GM19240 (cell line): ENCODE results near the gene SVIL.

Experiments used
- DNase-seq: peaks from one replicate; pipeline ENCODE4 v3.0.0; 2011; ENCODE audit warnings: low spot score; ENCODE audit not compliant: insufficient read length

The SVIL gene, protein sequence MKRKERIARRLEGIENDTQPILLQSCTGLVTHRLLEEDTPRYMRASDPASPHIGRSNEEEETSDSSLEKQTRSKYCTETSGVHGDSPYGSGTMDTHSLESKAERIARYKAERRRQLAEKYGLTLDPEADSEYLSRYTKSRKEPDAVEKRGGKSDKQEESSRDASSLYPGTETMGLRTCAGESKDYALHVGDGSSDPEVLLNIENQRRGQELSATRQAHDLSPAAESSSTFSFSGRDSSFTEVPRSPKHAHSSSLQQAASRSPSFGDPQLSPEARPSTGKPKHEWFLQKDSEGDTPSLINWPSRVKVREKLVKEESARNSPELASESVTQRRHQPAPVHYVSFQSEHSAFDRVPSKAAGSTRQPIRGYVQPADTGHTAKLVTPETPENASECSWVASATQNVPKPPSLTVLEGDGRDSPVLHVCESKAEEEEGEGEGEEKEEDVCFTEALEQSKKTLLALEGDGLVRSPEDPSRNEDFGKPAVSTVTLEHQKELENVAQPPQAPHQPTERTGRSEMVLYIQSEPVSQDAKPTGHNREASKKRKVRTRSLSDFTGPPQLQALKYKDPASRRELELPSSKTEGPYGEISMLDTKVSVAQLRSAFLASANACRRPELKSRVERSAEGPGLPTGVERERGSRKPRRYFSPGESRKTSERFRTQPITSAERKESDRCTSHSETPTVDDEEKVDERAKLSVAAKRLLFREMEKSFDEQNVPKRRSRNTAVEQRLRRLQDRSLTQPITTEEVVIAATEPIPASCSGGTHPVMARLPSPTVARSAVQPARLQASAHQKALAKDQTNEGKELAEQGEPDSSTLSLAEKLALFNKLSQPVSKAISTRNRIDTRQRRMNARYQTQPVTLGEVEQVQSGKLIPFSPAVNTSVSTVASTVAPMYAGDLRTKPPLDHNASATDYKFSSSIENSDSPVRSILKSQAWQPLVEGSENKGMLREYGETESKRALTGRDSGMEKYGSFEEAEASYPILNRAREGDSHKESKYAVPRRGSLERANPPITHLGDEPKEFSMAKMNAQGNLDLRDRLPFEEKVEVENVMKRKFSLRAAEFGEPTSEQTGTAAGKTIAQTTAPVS (N-terminal part only)

DNA sequence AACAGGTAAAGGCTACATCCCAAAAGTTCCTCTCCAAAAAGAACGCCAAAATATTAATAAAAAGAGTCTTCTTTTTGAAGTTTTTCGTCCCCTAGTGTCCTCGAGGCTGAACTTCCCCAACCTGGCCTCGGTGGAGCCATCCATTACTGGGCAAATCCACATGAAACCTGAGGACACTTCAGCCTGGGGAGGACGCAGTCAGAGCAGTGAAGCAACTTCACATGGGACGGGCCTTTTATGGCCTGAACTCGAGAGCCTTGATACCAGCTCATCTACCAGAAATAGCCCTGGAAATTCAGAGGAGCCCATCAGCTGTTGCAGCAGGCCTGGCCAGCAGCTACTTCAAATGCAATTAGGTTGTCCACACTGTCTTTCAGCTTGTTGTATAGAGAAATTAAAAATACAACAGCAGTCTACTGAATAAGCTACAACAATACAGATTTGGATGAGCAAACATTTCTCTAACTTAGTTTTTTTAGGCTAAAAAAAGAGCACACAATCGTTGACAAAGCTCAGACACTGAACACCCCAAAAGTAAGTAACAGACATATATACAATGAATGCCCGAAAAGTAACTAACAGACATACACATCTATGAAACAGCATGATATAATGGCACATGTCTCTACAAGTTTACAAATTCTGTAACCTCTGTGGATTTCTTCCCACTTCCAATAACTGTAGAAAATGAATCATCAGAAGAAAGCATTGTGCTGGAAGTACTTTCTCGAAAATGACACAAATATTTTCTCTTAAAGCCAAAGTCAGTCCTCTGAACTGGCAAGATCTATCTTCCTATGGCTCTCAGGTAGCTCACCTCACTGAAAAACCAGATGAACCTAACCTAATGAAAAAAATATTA lies at the start of gene SVIL:
TSS of gene SVIL (minus strand) at position 208 of the 862 bp plus-strand sequence. CDS start 79,913 bp downstream, outside the sequence.
- DNase-seq: no peak

DNA sequence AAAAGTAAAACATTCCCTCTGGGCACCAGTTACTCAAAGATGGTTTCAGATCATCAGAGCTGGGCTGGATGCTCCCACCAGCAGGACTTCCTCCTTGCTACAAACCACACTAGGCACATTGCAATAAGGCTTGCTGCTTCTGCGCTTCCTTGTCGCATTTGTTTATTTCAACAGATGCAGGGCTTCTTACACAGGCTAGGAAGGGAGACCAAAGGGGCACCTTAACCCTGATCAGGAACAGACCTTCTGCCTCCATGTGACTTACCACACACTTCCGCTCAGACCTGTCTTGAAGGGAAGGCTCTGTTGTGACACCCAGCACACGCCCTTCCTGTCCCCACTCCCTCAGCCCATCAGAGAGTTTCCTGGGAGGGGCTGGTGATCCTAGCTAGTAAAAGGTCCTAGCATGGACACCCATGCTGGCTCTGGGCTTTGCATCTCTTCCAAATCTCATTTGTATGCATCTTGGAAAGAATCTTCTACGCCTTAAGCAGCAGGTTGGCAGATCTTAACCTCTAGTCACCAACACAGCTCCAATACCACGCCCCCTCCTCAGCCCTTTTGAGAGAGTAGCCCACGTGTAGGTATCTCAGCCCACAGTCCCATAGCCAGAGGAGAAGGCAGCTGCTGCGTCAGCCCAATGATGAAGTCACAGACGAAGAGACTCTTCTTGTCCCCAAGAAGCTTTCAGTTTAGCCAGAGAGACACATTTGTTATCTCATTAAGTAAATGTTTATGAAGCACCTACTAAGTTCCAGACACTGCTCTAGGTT lies 47.1 kb upstream of the SVIL start:
- no peak for DNase-seq

DNA sequence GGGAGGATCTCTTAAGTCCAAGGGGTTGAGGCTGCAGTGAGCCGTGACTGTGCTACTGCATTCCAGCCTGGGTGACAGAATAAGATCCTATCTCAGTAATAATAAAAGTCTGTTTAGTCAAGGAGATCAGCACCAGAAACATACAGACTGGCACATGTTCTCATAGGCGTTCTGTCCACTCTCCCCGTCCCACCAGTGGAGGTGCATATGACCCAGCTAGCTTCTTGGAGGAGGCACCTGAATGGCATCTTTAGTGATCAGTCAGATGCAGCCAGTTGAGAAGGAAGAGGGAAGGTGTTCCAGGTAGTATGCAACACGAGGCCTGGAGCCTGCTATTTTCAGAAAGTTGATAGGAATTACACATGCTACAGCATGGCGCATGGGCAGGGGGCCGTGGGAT lies 45.3 kb upstream of the SVIL start:
- no peak for DNase-seq

DNA sequence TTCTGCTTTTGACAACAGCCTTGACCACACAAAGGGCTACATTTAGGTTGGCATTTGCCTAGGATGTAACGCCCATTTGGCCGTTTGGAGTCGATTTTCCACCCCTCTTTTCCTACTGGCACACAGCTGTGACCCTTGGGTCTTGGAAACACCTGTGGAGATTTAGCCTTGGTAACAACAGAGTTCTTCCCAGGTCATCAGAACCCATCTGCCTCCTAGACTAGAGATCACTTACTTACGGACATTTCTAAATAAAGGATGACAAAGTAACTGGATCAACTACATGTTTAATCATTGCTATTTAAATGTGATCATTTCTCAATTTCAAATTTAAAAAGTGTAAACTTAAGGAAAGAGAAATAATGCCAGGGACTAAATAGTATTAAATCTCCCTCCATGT lies 42.0 kb upstream of the SVIL start:
- DNase-seq: no peak

DNA sequence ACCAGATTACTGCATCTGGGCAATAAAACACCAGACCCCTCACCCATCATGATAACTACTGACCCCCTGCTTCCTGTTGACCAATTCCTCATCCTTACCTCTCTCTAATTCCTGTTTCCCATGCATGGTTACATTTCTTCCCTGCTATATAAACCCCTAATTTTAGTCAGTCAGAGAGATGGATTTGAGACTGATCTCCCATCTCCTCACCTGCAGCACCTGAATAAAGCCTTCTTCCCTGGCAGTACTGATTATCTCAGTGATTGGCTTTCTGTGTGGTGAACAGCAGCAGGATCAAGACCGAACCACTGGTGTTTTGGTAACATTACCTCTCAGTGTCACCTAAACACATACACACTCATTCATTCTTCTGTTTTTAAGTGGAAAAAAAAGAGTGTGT lies 41.2 kb upstream of the SVIL start:
- DNase-seq: no peak

DNA sequence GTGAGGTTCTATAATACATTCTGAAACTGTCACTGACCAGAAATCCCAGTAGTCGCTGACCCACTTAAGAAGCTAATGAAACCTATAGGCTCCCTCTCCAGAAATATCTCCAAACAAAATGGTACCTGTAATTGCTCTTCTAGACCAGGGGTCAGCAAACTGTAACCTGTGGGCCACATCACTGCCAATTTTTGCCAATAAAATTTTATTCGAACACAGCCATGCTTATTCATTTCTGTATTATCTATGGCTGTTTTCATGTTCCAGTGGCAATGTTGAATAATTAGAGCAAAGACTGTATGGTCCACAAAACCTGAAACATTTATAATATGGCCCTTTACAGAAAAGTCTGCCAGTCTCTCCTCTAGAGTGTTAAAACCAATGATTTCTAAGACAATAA lies 37.2 kb upstream of the SVIL start:
- DNase-seq: no peak

DNA sequence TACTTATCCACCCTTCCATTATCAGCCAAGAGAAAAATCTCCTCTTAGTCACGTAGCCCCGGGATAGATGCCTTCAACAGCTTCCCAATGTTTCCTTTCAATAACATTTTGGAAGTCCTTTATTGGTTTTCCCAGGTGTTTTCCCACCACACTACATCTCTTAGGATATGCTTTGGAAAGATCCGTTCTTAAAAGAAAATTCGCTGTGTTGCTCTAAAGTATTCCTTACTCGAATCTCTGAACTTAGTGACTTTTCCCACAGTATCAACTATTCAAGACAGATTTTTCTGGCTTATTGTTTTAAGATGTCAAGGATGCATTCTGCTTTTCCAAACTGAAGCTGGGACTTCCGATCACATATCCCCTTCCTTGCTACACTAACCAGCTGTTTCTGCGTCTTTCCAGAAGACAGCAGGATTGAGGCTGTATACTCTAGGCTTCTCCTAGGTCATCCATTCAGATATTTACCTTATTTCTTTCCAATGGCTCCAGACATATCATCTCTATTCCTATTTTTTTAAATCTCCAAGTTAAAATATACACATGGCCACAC lies 36.5 kb upstream of the SVIL start:
- no peak for DNase-seq

DNA sequence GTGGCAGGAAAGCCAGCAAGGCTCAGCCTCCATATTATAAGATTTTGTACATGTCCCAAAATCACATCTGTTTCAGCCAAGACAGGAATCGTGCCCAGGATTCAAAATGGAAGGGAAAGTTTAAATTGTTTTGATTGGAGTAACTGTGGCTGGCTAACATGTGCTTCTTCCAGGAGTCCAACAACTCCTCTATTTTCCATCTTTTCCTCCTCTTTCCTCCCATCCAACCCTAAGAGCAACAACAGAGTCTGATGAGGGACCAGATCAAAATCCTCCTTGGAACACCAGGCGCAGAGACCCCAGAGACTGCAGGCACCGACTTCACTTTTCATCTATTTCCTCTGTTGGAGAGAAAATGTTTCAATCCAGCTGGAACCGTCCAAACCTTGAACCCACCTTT lies 36.0 kb upstream of the SVIL start:
- no peak for DNase-seq

DNA sequence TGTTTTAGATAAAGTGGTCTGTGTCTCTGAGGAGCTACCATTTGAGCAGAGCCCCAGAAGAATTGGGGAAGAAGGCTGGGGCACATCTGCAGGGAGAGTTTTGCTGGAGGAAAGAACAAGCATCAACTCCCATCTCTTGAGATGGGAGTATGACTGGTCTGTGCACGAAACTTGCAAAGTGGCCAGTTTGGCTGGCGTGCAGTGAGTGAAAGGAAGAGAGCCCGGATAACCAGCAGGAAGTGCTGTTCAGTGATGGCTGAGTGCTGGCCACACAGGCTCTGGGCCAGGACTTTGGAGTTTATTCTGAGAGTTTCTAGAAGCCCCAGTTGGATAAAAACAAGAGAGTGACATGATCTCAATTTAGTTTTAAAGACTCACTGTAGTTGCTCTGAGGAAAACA lies 34.4 kb upstream of the SVIL start:
- DNase-seq: no peak

DNA sequence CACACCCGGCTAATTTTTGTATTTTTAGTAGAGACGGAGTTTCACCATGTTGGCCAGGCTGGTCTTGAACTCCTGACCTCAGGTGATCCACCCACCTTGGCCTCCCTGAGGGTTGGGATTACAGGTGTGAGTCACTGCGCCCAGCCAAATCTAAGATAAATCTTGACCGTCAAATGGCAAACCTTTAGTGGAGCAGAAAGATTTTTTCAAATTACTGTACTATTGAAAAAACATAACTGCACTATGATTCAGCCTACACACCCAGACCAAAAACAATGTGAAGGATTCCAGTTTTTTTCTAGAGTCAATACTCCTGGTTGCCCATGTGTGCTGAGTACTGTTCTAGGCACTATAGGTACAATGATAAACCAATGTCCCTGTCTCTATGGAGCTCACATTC lies 33.9 kb upstream of the SVIL start:
- no peak for DNase-seq

DNA sequence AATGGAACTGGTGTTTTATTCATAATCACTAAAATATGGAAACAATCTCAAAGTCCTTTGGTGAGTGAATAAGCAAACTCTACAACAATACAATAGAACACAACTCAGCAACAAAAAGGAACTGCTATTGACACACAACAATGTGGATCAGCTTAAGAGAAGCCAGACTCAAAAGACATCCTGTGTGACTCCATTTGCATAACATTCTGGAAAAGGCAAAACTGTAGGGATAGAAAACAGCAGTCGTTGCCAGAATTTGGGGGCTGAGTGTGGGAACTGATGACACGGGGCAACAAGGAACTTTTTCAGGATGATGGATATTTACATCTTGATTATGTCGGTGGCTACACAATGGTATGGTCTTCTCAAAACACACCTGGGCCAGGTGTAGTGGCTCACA lies 32.4 kb upstream of the SVIL start:
- DNase-seq: no peak

DNA sequence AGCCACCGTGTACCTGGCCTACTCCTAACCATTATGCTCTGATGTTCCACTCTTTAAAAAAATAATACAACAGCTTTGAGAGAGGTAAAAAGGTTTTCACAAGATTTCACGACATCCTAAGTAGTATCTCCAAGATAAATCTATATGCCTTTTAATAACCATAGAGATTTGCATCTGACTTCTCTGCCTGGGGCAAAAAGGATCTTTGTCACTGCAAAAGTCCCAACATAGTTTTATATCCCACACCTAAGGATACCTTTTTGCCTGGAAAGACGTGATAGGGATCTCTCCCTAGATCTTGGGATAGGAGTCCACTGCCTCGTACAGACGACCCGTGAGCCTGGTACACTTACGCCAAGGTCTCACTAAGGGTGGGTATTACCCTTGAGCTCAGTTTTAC lies 31.4 kb upstream of the SVIL start:
- no peak for DNase-seq

DNA sequence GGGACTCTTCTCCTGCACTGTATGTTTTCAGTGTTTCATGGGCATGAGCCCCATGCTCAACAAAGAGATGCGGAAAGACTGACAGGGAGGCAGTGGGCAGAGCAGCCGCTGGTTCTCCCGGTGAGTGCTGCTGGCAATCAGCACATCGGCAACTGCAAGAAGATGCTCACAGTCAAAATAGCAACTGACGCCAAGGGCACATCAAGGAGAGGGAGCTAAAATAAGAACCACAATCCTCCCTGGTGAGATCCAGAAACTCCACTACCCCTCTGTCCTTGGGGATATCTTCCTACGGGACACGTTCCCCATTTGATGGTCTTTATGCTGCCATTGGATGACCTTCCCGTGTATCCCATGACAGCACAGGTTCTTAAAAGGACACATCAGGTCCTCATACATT lies 28.9 kb upstream of the SVIL start:
- no peak for DNase-seq

DNA sequence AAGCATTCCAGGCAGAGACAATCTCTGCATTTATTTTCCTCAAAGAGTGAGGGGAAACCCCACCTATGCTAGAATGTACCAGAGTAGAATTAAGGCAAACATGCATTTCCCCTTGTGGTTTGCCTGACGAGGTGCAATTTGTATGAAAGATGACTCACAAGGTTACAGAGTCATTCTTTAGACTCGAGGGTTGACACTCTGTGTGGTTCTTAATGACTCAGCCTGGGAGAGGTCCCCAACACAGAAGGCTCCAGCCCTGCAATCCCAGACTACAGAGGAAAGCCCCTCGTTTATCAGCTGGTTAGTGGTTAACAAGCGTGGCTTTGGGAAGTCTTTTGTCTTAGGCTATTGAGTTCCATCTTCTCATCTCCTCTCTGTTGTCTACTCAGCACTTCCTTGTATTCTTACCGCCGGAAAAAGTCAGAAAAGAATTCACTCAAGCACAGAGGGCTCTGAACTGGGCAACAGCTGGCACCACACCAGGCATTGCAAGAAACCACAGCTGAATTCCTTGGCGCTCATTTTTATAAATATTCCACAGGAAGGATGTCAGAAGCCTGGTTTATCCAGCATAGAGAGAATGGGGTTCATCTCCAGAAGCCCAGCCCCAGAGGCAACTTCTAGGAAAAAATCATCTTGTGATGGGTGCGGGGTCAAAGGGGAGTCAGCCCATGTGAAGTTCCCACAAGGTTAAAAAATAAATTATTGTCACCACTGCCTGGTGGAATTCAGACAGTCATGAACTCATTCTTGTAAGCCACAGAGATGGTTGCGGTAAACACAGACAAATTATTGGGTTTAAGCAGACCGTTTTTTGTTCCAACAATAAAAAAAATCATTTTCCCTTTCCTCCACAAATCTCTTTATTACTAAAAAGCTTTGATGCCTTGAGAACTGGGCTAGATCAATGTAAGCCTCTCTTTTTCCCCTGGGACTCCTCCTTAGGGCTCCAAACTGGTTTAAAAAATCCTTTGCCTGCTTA lies 24.5 kb upstream of the SVIL start:
- peak; percentile 45 for DNase-seq

DNA sequence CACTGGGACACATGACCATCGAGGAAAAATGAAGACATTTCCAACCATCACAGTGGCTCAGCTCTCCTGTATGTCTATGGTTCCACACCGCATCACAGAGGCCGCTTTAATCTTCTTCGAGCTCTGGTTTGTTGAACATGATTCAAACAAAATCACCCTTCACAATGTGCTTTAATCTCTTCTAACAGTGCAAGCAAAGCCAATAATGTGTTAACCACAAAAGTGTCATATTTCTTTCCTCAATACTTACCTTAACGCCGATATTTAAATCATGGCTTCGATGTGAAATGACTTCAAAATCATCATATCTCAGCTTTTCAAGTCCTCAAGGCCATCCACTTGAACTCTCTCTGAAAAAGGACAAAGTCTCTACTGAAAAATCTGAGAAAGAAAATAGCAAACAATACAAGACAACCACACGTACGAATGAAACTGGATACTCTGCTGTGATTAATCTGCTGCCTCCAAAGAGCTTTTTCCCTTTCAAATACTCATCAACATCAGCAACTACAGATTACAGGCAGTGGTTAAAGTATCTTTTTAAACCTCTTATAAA lies 23.0 kb upstream of the SVIL start:
- no peak for DNase-seq

DNA sequence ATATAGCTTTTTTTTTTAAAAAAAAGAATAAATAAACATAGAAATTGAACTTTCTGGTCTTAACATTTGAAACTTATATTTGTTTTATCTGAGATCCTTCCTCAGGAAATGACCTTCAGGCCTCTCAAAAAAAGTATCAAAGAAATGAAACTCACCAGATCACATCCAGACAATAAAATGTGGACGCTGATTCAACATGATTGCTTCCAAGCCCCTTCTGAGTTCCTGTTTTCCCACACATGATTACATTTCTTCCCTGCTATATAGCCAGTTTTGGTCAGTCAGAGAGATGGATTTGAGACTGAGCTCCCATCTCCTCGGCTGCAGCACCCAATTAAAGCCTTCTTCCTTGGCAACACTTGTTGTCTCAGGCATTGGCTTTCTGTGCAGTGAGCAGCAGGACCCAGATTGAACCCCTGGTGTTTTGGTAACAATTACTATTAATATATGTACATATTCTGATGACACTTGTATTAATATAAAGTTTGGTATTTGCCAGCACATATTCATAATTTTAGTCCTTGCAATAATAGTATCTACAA lies 21.8 kb upstream of the SVIL start:
- DNase-seq: no peak

DNA sequence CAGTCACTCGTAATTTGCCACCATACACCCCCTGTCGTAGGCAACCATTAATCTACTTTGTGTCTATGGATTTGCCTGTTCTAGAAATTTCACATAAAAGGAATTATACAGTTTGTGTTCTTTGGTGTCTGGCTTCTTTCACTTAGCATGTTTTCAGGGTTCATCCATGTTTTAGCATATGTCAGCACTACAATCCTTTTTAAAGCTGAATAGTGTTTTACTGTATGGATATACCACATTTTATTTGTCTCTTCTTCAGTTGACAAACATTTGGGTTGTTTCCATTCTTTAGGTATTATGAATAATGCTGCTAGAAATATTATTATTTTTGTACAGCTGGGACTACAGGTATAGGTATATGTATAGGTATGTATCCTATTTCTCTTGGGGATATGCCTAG lies 17.4 kb upstream of the SVIL start:
- DNase-seq: no peak

DNA sequence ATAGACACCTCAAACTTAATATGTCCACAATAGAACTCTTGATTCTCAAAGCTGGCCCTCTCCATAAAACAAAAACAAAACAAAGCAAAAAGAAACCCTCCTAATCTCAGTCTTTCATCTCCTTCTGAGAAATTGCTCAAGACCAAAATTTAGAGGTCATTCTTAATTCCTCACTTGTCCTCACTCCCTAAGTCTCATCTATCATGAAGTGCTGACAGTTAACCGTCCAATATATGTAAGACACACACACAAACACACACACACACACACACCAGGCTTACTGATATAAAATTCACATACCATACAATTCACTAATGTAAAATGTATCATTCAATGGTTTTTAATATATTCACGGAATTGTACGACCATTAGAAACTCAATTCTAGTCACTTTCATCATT lies 17.0 kb upstream of the SVIL start:
- no peak for DNase-seq
